Activated CD4-positive, alpha-beta T cell treated with anti-CD3 and anti-CD28 coated beads, Interleukin-2, amount 50 U/mL, for 1 hour (primary cell): ENCODE data around the gene MISP.
A peak's percentile ranks its signal among the peaks of the same experiment; 100 is the strongest.

Source experiments
- DNase-seq: peaks from one replicate; pipeline ENCODE4 v3.0.0-alpha.2; 2020

MISP gene

GRCh38 chr19:747432-748273 lies 3.3 kb upstream of the MISP start:
- DNase-seq, result no peak

- no peak for DNase-seq
These were observed 2.7 kb upstream of the MISP start for GRCh38 chr19:748274-748598.

DNA sequence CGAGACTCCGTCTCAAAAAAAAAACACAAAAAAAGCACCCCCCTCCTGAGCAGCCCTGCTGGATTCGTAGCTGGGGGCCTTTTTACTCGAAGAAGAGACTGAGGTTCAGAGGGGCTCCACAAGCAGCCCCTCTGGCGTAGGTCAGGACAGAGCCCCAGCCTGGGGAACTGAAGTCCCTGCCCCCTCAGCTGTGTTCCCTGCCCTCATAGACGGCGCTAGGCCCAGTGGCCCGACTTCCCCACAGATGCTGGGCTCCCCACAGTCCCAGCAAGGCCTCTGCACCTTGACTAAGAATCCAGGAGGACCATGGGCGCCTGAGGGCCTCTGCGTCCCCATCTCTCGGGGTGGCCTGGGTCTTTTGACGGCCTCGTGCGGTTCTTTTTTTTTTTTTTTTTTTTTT lies 1.1 kb upstream of the MISP start:
- DNase-seq, result no peak

- DNase-seq, result no peak
These were observed 809 bp downstream of the MISP start for GRCh38 chr19:751501-752341.

- no peak for DNase-seq
These were observed 2.0 kb downstream of the MISP start for GRCh38 chr19:752652-753517.

- DNase-seq, result no peak
These were observed 3.6 kb downstream of the MISP start for GRCh38 chr19:754530-754929.

GRCh38 chr19:755063-755462 lies 4.2 kb downstream of the MISP start:
- no peak for DNase-seq

- no peak for DNase-seq
These were observed 5.3 kb downstream of the MISP start for GRCh38 chr19:756236-756635.

DNA sequence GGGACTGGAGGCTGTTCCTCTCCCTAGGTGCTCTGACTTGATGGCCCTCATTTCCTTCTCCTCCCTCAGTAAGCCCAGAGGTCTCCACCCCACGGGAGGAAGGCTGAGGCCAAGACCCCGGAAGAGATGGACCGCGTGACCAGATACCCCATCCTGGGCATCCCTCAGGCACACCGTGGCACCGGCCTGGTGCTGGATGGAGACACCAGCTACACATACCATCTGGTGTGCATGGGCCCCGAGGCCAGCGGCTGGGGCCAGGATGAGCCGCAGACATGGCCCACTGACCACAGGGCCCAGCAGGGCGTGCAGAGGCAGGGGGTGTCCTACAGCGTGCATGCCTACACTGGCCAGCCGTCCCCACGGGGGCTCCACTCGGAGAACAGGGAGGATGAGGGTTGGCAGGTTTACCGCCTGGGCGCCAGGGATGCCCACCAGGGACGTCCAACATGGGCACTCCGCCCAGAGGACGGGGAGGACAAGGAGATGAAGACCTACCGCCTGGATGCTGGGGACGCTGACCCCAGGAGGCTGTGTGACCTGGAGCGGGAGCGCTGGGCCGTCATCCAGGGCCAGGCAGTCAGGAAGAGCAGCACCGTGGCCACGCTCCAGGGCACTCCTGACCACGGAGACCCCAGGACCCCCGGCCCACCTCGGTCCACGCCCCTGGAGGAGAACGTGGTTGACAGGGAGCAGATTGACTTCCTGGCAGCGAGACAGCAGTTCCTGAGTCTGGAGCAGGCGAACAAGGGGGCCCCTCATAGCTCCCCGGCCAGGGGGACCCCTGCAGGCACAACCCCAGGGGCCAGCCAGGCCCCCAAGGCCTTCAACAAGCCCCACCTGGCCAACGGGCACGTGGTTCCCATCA lies 6.1 kb downstream of the MISP start:
- DNase-seq, result no peak

GRCh38 chr19:757811-758668 lies 7.1 kb downstream of the MISP start:
- DNase-seq, result no peak

- no peak for DNase-seq
These were observed 12.3 kb downstream of the MISP start for GRCh38 chr19:763181-763580.

DNA sequence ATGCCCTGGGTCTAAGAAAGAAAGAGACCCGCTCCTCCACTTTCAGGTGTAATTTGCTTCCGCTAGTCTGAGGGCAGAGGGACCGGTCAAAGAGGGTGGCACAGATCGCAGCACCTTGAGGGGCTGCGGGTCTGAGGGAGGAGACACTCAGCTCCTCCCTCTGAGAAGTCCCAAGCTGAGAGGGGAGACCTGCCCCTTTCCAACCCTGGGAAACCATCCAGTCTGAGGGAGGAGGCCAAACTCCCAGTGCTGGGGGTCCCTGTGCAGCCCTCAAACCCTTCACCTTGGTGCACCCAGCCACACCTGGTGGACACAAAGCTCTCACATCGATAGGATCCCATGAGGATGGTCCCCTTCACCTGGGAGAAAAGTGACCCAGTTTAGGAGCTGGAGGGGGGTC lies 13.0 kb downstream of the MISP start:
- no peak for DNase-seq

DNA sequence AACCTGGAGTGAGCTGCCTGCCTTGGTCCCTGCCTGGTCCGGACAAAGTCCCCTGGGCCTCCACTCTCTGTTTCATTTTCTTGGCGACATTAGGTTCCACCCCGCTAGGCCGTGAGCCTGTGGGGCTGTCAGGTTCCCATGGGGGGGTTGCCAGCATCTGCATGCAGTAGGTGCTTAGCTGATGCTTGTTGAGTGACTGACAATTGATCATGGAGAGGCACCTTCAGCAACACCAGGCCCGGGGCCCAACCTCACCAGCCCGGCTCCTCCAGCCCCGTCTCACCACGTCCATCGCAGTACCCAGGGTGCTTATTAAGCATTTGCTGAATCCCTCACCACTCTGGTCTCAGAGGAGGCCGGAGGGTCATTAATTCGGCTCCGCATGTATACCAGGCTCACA lies 13.4 kb downstream of the MISP start:
- no peak for DNase-seq

- DNase-seq, result no peak
These were observed 14.3 kb downstream of the MISP start for GRCh38 chr19:765179-765738.

DNA sequence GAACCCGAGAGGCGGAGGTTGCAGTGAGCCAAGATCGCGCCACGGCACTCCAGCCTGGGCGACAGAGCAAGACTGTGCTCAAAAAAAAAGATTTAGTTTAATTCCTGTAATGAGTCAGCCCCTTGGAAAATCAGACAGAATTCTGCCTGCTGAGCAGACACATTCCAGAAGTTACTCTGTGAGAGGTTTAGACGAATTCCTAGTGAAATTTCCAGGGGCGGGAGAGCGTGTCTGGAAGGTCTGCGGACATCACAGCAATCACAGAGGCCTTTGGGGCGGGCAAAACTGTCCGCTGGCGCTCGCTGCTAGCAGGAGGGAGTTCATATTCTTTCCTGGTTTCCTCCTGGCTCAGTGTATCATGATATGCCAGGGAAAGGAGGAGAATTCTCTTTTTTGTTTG lies 17.5 kb downstream of the MISP start:
- DNase-seq, result no peak

- no peak for DNase-seq
These were observed 18.7 kb downstream of the MISP start for GRCh38 chr19:769616-770015.

DNA sequence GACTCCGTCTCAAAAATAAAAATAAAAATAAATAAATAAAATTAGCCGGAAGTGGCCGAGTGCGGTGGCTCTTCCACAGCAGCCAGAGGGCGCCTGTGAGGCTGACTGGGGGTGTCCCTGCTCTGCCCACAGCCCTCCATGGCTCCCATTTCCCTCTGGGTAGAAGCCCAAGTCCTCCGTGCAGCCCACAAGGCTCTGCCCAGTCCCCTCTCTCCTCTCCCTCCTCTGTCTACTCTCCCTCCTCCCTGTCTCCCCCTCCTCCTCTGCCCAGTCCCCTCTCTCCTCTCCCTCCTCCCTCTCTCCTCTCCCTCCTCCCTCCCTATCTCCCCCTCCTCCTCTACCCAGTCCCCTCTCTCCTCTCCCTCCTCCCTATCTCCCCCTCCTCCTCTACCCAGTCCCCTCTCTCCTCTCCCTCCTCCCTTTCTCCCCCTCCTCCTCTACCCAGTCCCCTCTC lies 20.4 kb downstream of the MISP start:
- DNase-seq, result peak; percentile 23

- no peak for DNase-seq
These were observed 21.2 kb downstream of the MISP start for GRCh38 chr19:772063-772462.

DNA sequence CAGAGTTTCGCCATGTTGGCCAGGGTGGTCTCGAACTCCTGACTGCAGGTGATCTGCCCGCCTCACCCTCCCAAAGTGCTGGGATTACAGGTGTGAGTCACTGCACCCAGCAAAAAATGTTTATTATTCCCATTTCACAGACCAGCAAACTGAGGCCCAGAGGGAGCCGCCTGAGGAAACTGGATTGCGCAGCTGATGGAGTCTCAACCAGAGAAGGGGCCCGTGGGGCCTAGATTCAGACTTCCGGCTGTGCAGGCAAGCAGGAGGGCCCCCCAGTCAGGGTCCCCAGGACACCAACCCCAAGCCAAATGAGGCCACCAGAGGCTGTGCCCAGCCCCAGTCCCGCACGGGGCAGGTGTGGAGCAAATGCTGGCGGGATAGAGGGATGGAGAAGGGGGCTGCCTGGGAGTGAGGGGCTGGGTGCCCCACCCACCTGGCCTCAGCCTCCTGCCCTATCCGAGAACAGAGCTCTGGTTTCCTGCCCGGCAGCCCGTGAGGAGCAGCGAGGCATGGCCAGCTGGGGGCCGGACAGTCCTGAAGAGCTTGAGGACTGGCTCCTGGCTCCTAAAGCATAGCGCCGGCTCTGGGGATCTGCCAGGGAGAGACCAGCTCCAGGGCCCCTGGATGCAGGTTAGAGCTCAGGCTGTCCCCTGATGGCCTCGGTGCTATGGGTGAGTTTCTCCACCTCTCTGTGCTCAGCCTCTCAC lies 22.0 kb downstream of the MISP start:
- no peak for DNase-seq

- DNase-seq, result no peak
These were observed 25.6 kb downstream of the MISP start for GRCh38 chr19:776549-776948.
